Esophagus squamous epithelium (tissue), 4 donors: ENCODE results near the gene NTNG2.

Experiments used
- POLR2A ChIP-seq, 4 donors: fragments of 450-650 bp; IDR thresholded peaks; one replicate each; pipeline ENCODE4 v1.6.1; 2017; ENCODE audit warnings: antibody characterized with exemption in 4 of 4, mild to moderate bottlenecking in 4 of 4, moderate library complexity in 3 of 4
- TF ChIP-seq, protein P1 (sequence below), 6 experiments: fragments of 450-650 bp in 4 of 6; fragments of 200-600 bp in 2 of 6; sonication (generic) in 2 of 6; IDR thresholded peaks; one replicate each; pipeline ENCODE4 v1.5.1; 2016 to 2019; ENCODE audit warnings: antibody characterized with exemption in 6 of 6, mild to moderate bottlenecking in 4 of 6, moderate library complexity in 4 of 6

DNA sequence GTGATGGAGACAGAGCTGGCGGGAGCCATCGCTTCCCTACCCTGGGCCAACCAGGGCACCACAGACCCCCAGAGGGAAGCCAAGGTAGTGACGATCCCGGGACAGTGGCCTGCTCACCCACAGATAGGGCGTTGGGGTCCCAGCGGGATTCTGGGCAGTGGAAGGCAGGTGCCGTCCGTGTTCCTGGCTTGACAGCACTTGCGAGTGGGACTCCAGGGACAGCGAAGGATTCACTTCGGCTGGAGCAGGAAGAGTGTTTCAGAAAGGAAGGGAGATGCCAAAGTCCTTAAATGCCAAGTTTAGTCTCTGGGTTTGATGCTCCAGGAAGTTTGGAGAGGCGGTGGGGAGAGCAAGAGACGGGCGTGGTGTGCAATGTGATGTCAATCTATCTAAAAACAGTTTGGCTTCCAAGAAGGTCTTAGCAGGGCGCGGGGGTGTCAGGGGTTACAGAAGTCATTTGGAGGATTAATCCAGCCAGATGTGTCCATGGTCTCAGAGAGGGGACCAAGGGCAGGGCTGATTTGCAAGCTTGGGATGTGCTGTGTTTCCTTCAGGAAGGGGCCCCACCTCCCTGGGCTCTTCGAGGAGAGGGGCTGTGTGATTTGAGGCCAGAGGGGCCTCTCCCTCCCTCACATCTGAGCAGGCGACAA is 74.9 kb downstream of the NTNG2 start:
- TF ChIP-seq, protein P1, sequence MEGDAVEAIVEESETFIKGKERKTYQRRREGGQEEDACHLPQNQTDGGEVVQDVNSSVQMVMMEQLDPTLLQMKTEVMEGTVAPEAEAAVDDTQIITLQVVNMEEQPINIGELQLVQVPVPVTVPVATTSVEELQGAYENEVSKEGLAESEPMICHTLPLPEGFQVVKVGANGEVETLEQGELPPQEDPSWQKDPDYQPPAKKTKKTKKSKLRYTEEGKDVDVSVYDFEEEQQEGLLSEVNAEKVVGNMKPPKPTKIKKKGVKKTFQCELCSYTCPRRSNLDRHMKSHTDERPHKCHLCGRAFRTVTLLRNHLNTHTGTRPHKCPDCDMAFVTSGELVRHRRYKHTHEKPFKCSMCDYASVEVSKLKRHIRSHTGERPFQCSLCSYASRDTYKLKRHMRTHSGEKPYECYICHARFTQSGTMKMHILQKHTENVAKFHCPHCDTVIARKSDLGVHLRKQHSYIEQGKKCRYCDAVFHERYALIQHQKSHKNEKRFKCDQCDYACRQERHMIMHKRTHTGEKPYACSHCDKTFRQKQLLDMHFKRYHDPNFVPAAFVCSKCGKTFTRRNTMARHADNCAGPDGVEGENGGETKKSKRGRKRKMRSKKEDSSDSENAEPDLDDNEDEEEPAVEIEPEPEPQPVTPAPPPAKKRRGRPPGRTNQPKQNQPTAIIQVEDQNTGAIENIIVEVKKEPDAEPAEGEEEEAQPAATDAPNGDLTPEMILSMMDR (IDR thresholded peaks at IDR 0.05), result peak in 1 of 6 experiments; percentile 36
- no peak for TF ChIP-seq POLR2A (IDR thresholded peaks at IDR 0.05)
